Pancreas (tissue), 10 donors: ENCODE measurements around the gene TLDC2. TPM values are rescaled to one million over a fixed set of nuclear protein-coding genes. Genes with fewer than 3 reads are reported as not detected.
"Not testable (repeated sequence)": the region's sequence is repeated elsewhere in the genome, so short reads cannot be mapped to it uniquely, and the experiment has no call there.

Experiments
- ATAC-seq, 4 donors: fragments of 200-7000 bp; cut with Tn5 transposase; one replicate each; pipeline versions ENCODE4 v1.8.0 to v1.9.1; 2020; ENCODE audit warnings: mild to moderate bottlenecking in 4 of 4, moderate library complexity in 4 of 4
- DNase-seq, 6 donors: peaks; one replicate each; pipeline ENCODE4 v3.0.0-alpha.2; 2020
- FAIRE-seq: peaks from 2 replicates; lab custom pipeline; 2012; peaks lifted over from hg19 to GRCh38; lab: Jason Lieb, UNC
- H3K27ac ChIP-seq, 4 donors: fragments of 200-600 bp; sonication (generic); 1 replicate in 3 of 4; 2 replicates in 1 of 4; pipeline versions ENCODE4 v1.5.0 to v1.8.0; 2020
- H3K27me3 ChIP-seq, 4 donors: fragments of 200-600 bp; one replicate each; pipeline ENCODE4 v1.8.0; 2021
- H3K36me3 ChIP-seq, 3 donors: fragments of 200-600 bp; sonication (generic) in 1 of 3; one replicate each; pipeline versions ENCODE4 v1.5.0 to v1.8.0; 2020 to 2021
- H3K4me1 ChIP-seq, 3 donors: fragments of 200-600 bp; one replicate each; pipeline ENCODE4 v1.8.0; 2021
- H3K4me3 ChIP-seq, 4 donors: fragments of 200-600 bp; sonication (generic) in 2 of 4; one replicate each; pipeline versions ENCODE4 v1.5.0 to v1.8.0; 2020 to 2021
- H3K9me3 ChIP-seq, 4 donors: fragments of 200-600 bp; one replicate each; pipeline ENCODE4 v1.8.0; 2021
- WGBS, 2 donors: extraction: QIAGEN DNeasy Blood & Tissue Kit; methylation state at CpG; one replicate each; pipeline ENCODE4 v1.1.7; 2013; 5-methylcytosine and 5-hydroxymethylcytosine counted together
- intact Hi-C, 3 donors: fragments of 100-400 bp; cut with DNase I; formaldehyde crosslinking; loops; one replicate each; pipeline versions ENCODE4 v1.11.1 to v1.14.2; 2022
- polyA plus RNA-seq, 2 donors: library from polyadenylated mRNA; stranded (reverse); fragments of 200-250 nt; gene quantifications; one replicate each; pipeline ENCODE4 v1.2.3, GENCODE V29; 2013
- total RNA-seq, 6 donors: library from RNA; stranded (reverse); fragmentation: NEBNext Ultra II Directional in 4 of 6; extraction: Animal tissue kit (Norgen Biotek cat#: 25700) in 4 of 6; gene quantifications; one replicate each; pipeline versions ENCODE4 v1.2.1 to v1.2.4, GENCODE V29; 2021 to 2023
- TF ChIP-seq, protein P1 (sequence below), 4 donors: fragments of 200-600 bp; sonication (generic) in 3 of 4; IDR thresholded peaks; one replicate each; pipeline versions ENCODE4 v1.5.0 to v1.8.0; 2021; ENCODE audit warnings: antibody characterized with exemption in 4 of 4
- donor health status: healthy with polysubstance abuse.
- donor health status: DM: no; HTN: no; CAD: no; lungs with moderate emphysema.
- donor health status: DM: no; HTN: no; CAD: no.
- donor health status: control.
- donor health status: control.
- donor health status: Bipolar disorder and iron deficiency.
- donor health status: DM: yes; HTN: yes; CAD: no.
- donor health status: DM: no; HTN: no; CAD: no.
- donor health status: DM: no; HTN: no; CAD: no.
- donor health status: DM: yes; HTN: yes; CAD: no.

The TLDC2 gene
- total and polyA plus RNA-seq, 8 donors, result 0.23 to 0.82 (median 0.34) TPM; not detected in 1

DNA sequence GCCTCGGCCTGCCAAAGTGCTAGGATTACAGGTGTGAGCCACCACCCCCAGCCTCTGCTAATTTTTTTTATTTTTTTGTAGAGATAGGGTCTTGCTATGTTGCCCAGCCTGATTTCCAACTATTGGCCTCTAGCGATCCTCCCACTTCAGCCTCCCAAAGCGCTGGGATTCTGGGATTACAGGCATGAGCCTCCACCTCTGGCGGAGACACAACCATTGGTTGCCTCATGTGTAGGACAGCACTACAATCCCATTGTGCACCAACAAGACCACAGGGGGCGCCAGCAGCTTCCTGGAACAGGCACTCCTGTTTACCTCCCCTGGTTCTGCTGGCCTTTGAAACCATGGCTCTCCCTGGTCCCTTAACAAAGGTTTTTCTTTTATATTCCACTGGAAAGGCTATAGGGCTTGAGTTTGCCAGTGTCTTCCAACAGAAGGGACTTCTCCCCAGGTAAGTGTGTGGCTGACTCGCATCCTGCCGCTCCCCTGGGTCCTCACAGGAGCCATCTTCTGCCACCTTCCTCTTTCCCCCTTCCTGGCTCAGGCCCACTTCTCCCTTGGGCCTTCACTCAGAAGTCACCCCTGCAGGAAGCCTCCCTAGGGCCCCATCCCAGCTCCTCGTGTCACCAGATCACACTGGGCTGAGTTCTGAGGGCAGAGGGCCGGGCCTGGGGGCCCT is 39.2 kb upstream of the TLDC2 start:
- no peak for FAIRE-seq

GRCh38 chr20:36838376-36838775 is 37.6 kb upstream of the TLDC2 start:
- DNase-seq, H3K27ac ChIP-seq, H3K9me3 ChIP-seq, intact Hi-C loops, H3K27me3 ChIP-seq, ATAC-seq, H3K36me3 ChIP-seq, H3K4me3 ChIP-seq, H3K4me1 ChIP-seq, FAIRE-seq: not testable (repeated sequence)
- WGBS, 2 donors, result 95 to 100% methylated on average over 3 of the region's 3 CpGs

More for the DNA sequence above, 39.2 kb upstream of the TLDC2 start:
- peak in 4 of 6 donors; percentile 36 to 75 (median 60) for DNase-seq
- intact Hi-C loops, result no loop called here
- Histone ChIP-seq H3K27ac (peak overlapping the region in 1 of 4 donors; percentile 15), H3K36me3 (no peaks in the 10 kb centered on the region), H3K4me3 (no peak overlapping the region), H3K9me3 (no peaks in the 10 kb centered on the region), H3K4me1 (peaks cover 0 to 6% (median 4%) of the 10 kb centered on the region in 3 donors), H3K27me3 (no peaks in the 10 kb centered on the region)
- WGBS, 2 donors, result 87 to 92% methylated on average over 9 of the region's 9 CpGs
- ATAC-seq, result peak in 2 of 4 donors; percentile 21
- TF ChIP-seq, protein P1, sequence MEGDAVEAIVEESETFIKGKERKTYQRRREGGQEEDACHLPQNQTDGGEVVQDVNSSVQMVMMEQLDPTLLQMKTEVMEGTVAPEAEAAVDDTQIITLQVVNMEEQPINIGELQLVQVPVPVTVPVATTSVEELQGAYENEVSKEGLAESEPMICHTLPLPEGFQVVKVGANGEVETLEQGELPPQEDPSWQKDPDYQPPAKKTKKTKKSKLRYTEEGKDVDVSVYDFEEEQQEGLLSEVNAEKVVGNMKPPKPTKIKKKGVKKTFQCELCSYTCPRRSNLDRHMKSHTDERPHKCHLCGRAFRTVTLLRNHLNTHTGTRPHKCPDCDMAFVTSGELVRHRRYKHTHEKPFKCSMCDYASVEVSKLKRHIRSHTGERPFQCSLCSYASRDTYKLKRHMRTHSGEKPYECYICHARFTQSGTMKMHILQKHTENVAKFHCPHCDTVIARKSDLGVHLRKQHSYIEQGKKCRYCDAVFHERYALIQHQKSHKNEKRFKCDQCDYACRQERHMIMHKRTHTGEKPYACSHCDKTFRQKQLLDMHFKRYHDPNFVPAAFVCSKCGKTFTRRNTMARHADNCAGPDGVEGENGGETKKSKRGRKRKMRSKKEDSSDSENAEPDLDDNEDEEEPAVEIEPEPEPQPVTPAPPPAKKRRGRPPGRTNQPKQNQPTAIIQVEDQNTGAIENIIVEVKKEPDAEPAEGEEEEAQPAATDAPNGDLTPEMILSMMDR (IDR thresholded peaks at IDR 0.05), result no peak

- no peak for ATAC-seq
- Histone ChIP-seq H3K4me1 (peaks cover 0 to 6% (median 4%) of the 10 kb centered on the region in 3 donors), H3K4me3 (no peak overlapping the region), H3K27me3 (no peaks in the 10 kb centered on the region), H3K36me3 (no peaks in the 10 kb centered on the region), H3K27ac (no peak overlapping the region), H3K9me3 (no peaks in the 10 kb centered on the region)
- TF ChIP-seq, protein P1 (IDR thresholded peaks at IDR 0.05), result no peak
- intact Hi-C loops, result no loop called here
- DNase-seq, result no peak
- FAIRE-seq, result no peak
- WGBS, 2 donors, result 95 to 96% methylated on average over 23 of the region's 23 CpGs
Observed at GRCh38 chr20:36839150-36839549, 36.8 kb upstream of the TLDC2 start.

GRCh38 chr20:36841030-36841429 is 34.9 kb upstream of the TLDC2 start:
- H3K9me3 ChIP-seq, ATAC-seq, DNase-seq, intact Hi-C loops, H3K27me3 ChIP-seq, H3K4me3 ChIP-seq, FAIRE-seq, H3K4me1 ChIP-seq, H3K36me3 ChIP-seq, H3K27ac ChIP-seq: not testable (repeated sequence)
- WGBS, 2 donors, result 95 to 99% methylated on average over 9 of the region's 9 CpGs

- Histone ChIP-seq H3K4me1 (no peaks in the 10 kb centered on the region), H3K27me3 (no peaks in the 10 kb centered on the region), H3K4me3 (no peak overlapping the region), H3K9me3 (no peaks in the 10 kb centered on the region), H3K36me3 (no peaks in the 10 kb centered on the region), H3K27ac (no peak overlapping the region)
- peak in 1 of 4 donors; percentile 29 for ATAC-seq
- DNase-seq, result no peak
- 88 to 92% methylated on average over 10 of the region's 10 CpGs for WGBS, 2 donors
- TF ChIP-seq, protein P1 (IDR thresholded peaks at IDR 0.05), result no peak
- no peak for FAIRE-seq
- intact Hi-C loops, result no loop called here
Observed at GRCh38 chr20:36845288-36845971, 30.5 kb upstream of the TLDC2 start.
